ENCODE measurements around the gene GCHFR.

- TF ChIP-seq, protein P1, sequence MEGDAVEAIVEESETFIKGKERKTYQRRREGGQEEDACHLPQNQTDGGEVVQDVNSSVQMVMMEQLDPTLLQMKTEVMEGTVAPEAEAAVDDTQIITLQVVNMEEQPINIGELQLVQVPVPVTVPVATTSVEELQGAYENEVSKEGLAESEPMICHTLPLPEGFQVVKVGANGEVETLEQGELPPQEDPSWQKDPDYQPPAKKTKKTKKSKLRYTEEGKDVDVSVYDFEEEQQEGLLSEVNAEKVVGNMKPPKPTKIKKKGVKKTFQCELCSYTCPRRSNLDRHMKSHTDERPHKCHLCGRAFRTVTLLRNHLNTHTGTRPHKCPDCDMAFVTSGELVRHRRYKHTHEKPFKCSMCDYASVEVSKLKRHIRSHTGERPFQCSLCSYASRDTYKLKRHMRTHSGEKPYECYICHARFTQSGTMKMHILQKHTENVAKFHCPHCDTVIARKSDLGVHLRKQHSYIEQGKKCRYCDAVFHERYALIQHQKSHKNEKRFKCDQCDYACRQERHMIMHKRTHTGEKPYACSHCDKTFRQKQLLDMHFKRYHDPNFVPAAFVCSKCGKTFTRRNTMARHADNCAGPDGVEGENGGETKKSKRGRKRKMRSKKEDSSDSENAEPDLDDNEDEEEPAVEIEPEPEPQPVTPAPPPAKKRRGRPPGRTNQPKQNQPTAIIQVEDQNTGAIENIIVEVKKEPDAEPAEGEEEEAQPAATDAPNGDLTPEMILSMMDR (IDR thresholded peaks at IDR 0.05 in 2 of 3, conservative IDR thresholded peaks at IDR 0.05 in 1 of 3; ENCODE audit: borderline replicate concordance in 1 of 3, insufficient read depth in 1 of 3, low read depth in 2 of 3, low read length in 2 of 3), result no peak
- TF ChIP-seq JUND (IDR thresholded peaks at IDR 0.05), result no peak
- TF ChIP-seq MAX (IDR thresholded peaks at IDR 0.05), result no peak
- TF ChIP-seq ZNF274 (IDR thresholded peaks at IDR 0.05; ENCODE audit: low read depth, low read length), result no peak
- TF ChIP-seq POLR2AphosphoS5 (IDR thresholded peaks at IDR 0.05; ENCODE audit: low read depth, low read length), result no peak
- no peak for TF ChIP-seq ZBTB33 (IDR thresholded peaks at IDR 0.05; ENCODE audit: extremely low read depth, insufficient replicate concordance, low read length)
- no peak for TF ChIP-seq POLR2A (IDR thresholded peaks at IDR 0.05; ENCODE audit: borderline replicate concordance, extremely low read depth, insufficient read depth, insufficient read length)
- no peak for TF ChIP-seq CBX3 (IDR thresholded peaks at IDR 0.05; ENCODE audit: low read depth)
- TF ChIP-seq TCF7L2 (IDR thresholded peaks at IDR 0.05; ENCODE audit: borderline replicate concordance, extremely low read depth, insufficient read depth, insufficient read length), result no peak
- TF ChIP-seq, protein P2, sequence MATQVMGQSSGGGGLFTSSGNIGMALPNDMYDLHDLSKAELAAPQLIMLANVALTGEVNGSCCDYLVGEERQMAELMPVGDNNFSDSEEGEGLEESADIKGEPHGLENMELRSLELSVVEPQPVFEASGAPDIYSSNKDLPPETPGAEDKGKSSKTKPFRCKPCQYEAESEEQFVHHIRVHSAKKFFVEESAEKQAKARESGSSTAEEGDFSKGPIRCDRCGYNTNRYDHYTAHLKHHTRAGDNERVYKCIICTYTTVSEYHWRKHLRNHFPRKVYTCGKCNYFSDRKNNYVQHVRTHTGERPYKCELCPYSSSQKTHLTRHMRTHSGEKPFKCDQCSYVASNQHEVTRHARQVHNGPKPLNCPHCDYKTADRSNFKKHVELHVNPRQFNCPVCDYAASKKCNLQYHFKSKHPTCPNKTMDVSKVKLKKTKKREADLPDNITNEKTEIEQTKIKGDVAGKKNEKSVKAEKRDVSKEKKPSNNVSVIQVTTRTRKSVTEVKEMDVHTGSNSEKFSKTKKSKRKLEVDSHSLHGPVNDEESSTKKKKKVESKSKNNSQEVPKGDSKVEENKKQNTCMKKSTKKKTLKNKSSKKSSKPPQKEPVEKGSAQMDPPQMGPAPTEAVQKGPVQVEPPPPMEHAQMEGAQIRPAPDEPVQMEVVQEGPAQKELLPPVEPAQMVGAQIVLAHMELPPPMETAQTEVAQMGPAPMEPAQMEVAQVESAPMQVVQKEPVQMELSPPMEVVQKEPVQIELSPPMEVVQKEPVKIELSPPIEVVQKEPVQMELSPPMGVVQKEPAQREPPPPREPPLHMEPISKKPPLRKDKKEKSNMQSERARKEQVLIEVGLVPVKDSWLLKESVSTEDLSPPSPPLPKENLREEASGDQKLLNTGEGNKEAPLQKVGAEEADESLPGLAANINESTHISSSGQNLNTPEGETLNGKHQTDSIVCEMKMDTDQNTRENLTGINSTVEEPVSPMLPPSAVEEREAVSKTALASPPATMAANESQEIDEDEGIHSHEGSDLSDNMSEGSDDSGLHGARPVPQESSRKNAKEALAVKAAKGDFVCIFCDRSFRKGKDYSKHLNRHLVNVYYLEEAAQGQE (IDR thresholded peaks at IDR 0.05; ENCODE audit: low read depth), result no peak
- no peak for TF ChIP-seq CEBPB (IDR thresholded peaks at IDR 0.05; ENCODE audit: low read depth)
- no peak for TF ChIP-seq EZH2phosphoT487 (IDR thresholded peaks at IDR 0.05; ENCODE audit: borderline replicate concordance)
- no peak for TF ChIP-seq SIN3A (IDR thresholded peaks at IDR 0.05; ENCODE audit: low read depth)
- TF ChIP-seq YY1 (IDR thresholded peaks at IDR 0.05; ENCODE audit: extremely low read depth, insufficient replicate concordance, low read depth, low read length), result no peak
These were observed 798 bp downstream of the GCHFR start for GRCh38 chr15:40764629-40765103.

All from HCT116 (cell line).